ENCODE measurements around the gene ZMYND11. TPM values are rescaled to one million over a fixed set of nuclear protein-coding genes. Genes with fewer than 3 reads are reported as not detected.
A peak's percentile ranks its signal among the peaks of the same experiment; 100 is the strongest.

ZMYND11 gene
- total RNA-seq = 25.5 and 33.8 TPM in 2 replicates

GRCh38 chr10:135132-135600 is at the start of gene ZMYND11:
ZMYND11 (plus strand) TSS chr10:135455; CDS start chr10:180013, 44,558 bp downstream.
- DNase-seq (ENCODE audit: low read depth) = no peak
- TF ChIP-seq CTCF (conservative IDR thresholded peaks at IDR 0.05; ENCODE audit: low read depth, low read length) = no peak
- peak within 1 kb of the TSS; percentile 65 for H3K4me3 ChIP-seq (ENCODE audit: low read depth, low read length)

DNA sequence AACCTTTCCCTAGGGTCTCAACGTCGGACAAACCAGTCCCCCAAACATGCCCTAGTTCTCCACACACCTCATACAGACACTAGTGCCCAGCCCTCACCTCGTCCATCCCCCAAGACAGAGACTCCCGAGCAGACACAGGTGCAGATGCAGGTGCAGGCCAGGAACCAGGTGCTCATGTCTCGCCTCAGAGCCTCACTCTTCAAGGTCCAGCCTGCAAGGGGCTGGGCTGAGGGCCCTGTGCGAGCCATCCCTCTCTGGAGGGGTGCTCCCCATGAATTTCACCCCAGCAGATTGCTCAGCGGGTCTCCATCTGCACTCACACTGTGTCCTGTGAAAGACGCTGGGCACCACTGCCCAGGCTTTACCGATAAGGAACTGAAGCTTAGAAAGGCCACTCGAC is 49.2 kb upstream of the ZMYND11 start:
- H3K4me3 ChIP-seq (ENCODE audit: low read depth, low read length) = no peak overlapping the region
- TF ChIP-seq CTCF (conservative IDR thresholded peaks at IDR 0.05; ENCODE audit: low read depth, low read length) = no peak
- DNase-seq (ENCODE audit: low read depth) = no peak

GRCh38 chr10:87177-88080 is 47.8 kb upstream of the ZMYND11 start:
- no peak for TF ChIP-seq CTCF (conservative IDR thresholded peaks at IDR 0.05; ENCODE audit: low read depth, low read length)
- DNase-seq (ENCODE audit: low read depth) = no peak
- H3K4me3 ChIP-seq (ENCODE audit: low read depth, low read length) = no peak overlapping the region

DNA sequence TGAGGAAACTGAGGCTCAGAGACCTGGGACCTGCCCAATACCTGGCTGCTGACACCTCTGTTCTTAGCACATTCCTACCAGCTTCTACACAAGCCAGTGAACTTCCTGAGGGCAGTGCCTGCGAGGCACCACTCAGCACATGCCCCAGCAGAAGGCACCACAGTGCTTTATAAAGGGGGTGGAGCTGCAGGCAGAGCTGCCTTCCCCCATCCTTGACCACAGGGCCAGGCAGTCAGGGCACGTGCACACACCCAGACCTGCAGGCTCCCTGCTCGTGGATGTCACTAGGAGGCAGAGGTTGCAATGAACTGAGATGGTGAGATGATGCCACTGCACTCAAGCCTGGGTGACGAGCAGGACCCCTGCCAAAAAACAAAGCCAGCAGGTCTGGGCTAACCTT is 47.0 kb upstream of the ZMYND11 start:
- no peak overlapping the region for H3K4me3 ChIP-seq (ENCODE audit: low read depth, low read length)
- no peak for TF ChIP-seq CTCF (conservative IDR thresholded peaks at IDR 0.05; ENCODE audit: low read depth, low read length)
- no peak for DNase-seq (ENCODE audit: low read depth)

DNA sequence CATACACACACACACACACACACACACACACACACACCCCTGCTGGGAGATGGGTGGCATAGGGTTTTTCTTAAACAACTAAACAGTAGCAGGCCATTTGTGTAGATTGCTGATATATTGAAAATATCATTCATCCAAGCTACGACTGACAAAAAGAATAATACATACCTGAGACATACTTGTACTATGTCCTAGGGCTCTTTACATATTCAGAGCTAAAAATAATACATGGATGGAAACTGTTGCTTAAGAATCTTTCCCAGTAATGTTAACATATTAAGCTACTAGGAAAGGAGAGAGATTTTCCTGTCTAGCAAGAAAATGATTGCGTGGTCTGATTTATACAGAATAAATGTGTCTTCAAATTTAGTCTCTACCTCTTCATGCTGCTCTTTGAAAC is 46.0 kb upstream of the ZMYND11 start:
- no peak for DNase-seq (ENCODE audit: low read depth)
- no peak overlapping the region for H3K4me3 ChIP-seq (ENCODE audit: low read depth, low read length)
- no peak for TF ChIP-seq CTCF (conservative IDR thresholded peaks at IDR 0.05; ENCODE audit: low read depth, low read length)

DNA sequence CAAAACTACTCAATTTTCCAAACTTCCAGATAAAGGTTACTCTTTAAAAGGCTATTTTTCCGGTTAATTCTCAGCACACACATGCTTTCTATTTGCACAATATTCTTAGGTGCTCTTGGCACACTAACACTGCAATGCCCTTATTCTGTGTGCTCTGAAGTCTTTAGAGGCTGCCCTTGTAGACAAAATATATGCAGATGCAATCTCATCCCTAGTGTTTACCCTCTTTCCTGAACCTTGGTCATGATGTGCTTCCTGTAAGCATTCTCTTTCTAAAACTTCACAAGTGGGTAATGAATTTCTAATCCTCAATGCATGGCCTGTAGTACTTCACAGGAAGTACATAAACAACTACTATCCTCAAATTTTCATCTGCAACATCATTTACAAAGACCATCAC is 45.1 kb upstream of the ZMYND11 start:
- H3K4me3 ChIP-seq (ENCODE audit: low read depth, low read length) = no peak overlapping the region
- DNase-seq (ENCODE audit: low read depth) = no peak
- no peak for TF ChIP-seq CTCF (conservative IDR thresholded peaks at IDR 0.05; ENCODE audit: low read depth, low read length)

- no peak for TF ChIP-seq CTCF (conservative IDR thresholded peaks at IDR 0.05; ENCODE audit: low read depth, low read length)
- no peak for DNase-seq (ENCODE audit: low read depth)
- H3K4me3 ChIP-seq (ENCODE audit: low read depth, low read length) = no peak overlapping the region
Measured at GRCh38 chr10:91313-91712, 43.9 kb upstream of the ZMYND11 start.

Measured in epithelial cell of proximal tubule (primary cell).